GM18498 (cell line): Measurements from ENCODE around the gene SDR42E1.
"Not testable (repeated sequence)": the region's sequence is repeated elsewhere in the genome, so short reads cannot be mapped to it uniquely, and the experiment has no call there.

Experiments
- ATAC-seq: cut with Tn5 transposase; IDR thresholded peaks from one replicate; pipeline ENCODE4 v1.9.1; 2021; ENCODE audit warnings: mild to moderate bottlenecking, moderate library complexity; ENCODE audit not compliant: unreplicated experiment

Gene SDR42E1

DNA sequence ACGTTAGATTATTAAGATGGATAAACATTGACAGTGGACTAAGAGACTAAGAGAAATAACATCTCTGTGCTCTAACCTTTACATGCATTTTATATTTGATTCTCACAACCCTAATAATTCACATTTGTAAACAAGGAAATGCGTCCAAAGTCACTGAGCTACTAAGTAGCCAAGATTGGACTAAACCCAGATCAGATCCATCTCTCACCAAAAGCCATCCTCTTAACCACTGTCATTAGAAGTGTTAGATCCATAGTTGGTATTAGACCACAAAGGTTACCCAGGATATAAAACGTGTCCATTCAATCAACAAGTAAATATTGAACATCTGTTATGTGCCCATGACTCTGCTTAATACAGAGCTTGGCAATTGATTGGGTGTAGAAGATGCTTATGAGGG lies 29.0 kb upstream of the SDR42E1 start:
- no peak for ATAC-seq

GRCh38 chr16:82037666-82038065 lies 26.4 kb upstream of the SDR42E1 start:
- no peak for ATAC-seq

DNA sequence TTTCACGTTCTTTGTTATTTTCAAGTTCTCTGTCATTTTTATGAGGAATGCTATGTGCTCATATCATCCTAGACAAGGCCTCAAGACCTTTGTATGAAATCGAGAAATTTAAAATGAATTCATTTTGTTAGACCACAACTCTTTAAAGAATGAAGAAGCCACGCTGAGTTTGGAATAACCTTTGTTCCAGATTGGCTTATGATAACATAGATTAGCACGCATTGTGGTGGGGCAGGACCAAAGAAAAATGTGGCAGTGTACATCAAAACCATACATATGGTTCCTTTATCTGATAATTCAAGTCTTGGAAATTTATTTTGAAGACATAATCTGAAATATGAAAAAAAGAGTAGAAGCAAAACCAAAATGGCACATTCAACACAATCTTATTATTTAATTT lies 26.0 kb upstream of the SDR42E1 start:
- ATAC-seq = no peak

DNA sequence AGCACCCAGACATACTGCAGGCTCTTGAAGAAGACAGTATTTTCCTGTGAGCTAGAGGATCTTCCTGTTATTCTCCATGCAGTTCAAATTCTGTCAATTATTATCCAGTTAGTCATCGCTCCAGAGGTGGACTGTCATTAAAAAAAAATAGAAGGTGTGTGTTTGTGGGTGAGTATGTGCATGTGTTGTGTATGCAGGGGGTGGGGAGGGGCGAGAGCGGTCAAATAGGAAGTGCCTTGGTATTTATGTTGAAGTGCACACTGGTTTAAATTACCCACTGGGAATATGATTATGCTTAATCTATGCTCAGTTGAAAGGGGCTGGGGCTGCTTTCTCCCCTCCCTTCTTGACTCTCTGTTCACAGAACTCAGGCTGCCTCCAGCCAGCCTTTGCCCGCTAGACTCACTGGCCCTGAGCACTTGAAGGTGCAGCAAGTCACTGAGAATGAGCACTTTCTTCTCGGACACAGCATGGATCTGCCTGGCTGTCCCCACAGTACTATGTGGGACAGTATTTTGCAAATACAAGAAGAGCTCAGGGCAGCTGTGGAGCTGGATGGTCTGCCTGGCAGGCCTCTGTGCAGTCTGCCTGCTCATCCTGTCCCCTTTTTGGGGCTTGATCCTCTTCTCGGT lies 23.8 kb upstream of the SDR42E1 start, which contains the start of gene HSD17B2:
Gene HSD17B2, plus strand, starts transcription at position 273 of the 632 bp plus-strand sequence. Its CDS starts 172 bp downstream, at position 445.
- no peak for ATAC-seq

DNA sequence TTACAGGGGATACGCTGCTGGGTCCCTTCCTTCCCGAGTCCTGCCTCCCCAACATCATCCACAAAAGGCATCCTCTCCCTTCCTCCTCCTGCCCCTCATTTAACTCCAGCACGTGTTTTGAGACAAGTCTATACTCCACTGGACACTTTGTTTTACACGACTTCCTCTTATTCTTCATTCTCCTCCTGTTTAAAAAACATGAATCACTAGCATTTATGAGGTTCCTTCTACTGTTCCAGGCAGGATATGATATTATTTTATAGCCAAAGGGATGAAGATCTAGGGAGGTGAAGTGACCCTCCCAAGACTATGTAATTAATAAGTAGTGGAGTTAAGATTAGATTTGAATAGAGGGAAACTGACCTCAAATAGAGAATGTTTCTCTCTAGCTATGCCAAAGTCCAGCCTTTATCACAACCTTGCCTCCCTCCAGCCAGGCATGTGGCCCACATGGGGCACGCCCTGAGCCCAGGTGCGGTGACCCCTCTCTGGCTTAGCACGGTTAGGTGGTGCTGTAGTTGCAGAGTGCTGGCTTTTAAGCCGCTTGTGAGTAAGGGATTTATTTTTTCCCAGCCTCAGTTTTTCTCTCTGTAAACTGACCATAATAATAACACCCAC lies 22.5 kb upstream of the SDR42E1 start:
- no peak for ATAC-seq

DNA sequence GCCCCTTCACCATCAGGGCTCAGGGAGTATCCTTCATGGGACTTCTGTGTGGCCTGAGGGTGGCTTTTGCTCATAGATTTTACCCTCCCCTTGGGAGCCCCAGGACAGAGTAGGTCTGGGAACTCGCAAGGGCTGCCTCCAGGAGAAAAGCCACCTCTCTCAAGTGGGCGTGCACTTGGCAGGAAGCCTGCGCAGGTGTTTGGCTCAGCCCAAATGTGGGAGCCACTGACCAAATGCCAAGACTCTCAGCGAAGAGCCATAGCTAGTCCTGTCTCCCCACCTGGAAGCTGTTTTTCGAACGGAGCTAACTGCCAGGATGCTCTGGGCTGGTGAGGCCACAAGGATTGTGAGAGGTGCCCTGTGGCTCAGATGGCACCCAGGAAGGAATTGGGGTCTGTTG lies 21.7 kb upstream of the SDR42E1 start:
- no peak for ATAC-seq

DNA sequence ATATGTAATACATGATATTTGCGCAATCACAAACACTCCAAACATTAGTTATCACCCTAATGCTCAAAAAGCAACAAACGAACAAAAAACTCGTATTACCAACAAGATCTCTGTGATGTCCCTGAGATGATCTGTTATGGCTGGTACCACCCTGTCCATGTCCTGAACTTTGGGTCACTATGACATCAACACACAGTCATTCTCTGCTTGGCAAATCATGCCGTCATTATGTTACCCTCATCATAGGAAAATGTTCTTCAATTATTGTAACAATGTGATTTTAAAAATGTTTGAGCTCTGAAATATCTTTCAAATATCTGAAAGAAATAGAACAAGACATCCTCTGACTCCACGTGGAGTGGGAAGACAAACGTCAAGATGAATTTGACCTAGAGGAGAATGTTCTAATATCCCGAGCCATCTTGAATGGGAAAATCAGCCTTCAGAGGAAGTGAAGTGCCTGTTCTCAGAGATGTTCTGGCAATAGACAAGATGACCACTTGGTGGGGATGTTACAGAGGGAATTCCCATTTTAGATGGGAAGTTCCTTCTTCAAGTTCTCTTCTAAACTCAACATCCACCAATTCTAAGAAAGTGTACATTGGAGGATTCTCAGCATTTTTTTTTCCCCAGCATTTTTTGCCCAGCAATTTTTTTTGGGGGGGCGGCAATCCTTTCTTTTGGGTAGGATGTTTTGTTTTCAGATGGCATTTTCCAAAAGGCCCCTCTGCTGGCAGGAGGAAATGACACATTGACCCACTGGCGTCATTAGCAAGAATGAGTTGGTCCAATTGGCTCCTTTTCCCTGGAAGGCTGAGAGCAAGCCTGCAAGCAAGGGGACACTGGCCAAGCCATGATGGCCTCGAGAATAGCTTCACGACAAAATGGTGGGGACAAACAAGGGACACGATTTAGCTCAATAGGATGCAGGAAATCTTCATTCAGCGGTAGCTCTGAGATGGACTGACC lies 20.1 kb upstream of the SDR42E1 start:
- no peak for ATAC-seq

DNA sequence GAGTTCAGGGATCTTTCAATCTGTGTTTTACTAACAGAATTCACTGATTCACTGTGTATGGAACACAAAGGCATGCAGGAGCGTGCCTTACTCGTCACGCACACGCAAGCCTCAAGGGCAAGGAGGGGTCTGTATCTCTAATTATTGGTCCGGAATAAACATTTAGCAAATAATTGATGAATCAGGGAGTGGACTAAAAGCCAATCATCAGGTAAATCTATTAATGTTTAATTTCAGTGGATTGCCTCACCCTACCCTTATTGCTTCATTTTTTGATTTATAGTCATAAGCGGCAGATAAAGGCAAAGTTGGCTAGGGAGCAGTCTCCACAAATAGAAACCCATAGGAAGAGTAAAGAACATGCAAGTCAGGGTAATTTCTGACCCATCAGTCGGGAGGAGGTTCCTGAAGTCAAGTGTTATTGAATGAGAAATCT lies 16.4 kb upstream of the SDR42E1 start:
- ATAC-seq = no peak

DNA sequence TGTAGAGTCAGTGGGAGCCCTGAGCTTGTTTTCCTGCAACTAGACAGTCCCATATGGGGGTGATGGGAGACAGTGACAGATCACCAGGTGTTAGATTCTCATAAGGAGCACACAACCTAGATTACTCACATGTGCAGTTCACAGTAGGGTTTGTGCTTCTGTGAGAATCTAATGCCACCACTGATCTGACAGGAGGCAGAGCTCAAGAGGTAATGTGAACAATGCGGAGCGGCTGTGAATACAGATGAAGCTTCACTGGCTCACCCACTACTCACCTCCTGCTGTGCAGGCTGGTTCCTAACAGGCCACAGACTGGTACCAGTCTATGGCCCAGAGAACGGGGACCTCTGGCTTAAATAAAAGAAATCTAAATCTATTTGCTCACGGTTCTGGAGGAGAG lies 13.6 kb upstream of the SDR42E1 start:
- no peak for ATAC-seq

GRCh38 chr16:82024316-82024715 lies 13.0 kb upstream of the SDR42E1 start:
- no peak for ATAC-seq

DNA sequence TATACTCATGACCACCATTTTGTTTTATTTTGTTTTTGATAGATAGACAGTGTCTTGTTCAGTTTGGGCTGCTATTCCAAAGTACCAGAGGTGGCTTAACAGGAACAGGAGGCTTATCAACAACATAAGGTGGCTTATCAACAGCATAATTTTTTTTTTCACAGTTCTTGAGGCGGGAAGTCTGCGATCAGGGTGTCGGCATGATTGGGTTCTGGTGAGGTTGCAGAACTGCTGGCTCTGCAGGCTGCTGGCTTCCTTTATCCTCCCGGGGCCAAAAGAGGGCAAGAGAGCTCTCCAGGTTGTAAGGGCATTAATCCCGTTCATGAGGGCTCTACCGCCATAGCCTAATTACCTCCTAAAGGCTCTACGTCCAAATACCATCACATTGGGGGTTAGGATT lies 11.9 kb upstream of the SDR42E1 start:
- ATAC-seq = no peak

DNA sequence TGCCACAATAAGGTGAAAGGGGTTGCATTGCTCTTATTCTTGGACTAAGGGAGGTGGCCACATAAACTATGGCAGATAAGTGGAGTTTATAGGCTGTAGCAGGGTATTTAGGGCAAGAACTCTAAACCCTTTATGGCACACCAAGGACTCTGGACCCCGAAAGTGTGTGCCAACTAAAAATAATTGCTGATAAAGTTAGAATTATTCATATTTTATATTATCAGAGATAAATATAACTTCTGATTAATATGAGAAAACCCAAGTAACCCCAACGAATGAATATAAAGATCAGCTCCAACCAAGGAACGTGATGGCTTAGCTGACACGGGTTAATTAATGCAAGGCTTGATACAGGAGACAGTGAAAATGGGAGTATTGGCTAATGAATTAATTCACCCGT lies 8.8 kb upstream of the SDR42E1 start:
- no peak for ATAC-seq

DNA sequence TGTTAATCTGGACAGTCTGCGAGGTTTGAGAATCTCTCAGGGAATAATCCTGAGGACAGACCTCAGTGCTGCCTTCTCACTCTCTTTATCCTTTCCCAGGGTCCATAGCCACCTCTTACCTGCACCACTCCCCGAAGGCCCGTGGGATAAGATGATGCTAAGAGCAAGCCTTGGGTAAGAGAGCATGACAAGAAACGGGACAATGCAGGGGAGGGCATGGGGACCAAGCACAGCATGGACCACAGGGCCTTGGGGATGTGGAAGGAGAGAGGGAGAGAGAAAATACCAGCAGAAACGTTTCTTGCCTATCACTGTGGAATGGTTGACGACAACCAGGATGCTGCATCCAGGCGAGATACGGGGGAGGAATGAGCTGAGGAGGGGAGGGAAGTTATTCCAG lies 8.3 kb upstream of the SDR42E1 start:
- ATAC-seq = no peak

DNA sequence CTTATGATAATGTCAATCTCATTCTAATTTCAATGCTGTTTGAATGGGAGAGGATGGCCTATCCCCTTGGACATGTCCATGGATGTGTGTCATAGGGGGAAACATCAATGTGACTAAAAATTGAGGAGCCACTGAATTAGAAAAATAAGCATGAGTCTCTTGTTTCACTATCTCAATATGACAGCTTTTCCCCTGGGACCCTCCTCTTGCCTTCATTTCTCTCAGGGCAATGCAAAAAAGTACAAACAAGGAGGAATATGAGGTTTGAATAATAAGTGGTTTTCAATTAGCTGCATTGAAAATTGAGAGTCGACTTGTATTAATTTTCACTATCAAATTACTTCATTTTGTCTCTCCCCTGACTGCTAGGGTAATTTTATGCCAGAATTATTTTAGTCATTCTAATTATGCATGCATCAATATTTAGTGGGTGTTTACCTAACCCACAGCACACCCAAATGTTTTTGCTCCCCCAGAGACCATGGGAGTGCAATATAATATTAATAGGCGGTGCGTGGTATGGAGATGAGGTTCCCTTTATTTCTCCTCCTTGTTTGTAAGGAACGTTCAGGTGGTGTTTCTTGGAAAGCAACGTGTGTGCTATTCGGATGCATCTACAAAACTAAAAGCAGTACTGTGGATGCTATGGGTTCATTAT lies 6.8 kb upstream of the SDR42E1 start:
- no peak for ATAC-seq

DNA sequence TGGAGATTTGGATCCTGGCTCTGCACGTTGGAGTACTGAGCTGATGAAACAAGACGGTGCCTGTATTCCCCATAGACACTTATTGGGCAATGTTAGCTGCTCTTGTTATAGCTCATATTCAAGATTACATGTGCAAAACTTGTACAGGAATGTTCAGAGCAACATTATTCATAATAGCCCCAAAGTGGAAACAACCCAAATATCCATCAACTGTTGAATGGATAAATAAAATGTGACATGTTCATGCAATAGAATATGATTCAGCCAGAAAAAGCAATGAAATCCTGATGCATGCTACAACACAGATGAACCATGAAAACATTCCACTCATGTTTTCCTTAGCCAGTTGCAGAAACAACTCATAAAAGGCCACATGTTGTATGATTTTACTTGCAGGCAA lies 5.7 kb upstream of the SDR42E1 start:
- ATAC-seq = no peak

GRCh38 chr16:82016263-82016662 lies 5.0 kb upstream of the SDR42E1 start:
- ATAC-seq = no peak

GRCh38 chr16:82013139-82013538 lies 1.9 kb upstream of the SDR42E1 start:
- no peak for ATAC-seq

GRCh38 chr16:82010649-82011048 lies 621 bp downstream of the SDR42E1 start:
- no peak for ATAC-seq

DNA sequence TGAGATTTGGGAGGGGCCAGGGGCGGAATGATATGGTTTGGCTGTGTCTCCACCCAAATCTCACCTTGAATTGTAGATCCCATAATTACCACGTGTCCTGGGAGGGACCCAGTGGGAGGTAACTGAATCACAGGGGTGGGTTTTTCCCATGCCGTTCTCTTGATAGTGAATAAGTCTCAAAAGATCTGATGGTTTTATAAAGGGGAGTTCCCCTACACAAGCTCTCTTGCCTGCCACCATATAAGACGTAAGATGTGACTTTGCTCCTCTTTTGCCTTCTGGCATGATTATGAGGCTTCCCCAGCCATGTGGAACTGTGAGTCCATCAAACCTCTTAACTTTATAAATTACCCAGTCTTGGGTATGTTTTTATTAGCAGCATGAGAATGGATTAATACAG lies 1.5 kb downstream of the SDR42E1 start:
- not testable (repeated sequence) for ATAC-seq

DNA sequence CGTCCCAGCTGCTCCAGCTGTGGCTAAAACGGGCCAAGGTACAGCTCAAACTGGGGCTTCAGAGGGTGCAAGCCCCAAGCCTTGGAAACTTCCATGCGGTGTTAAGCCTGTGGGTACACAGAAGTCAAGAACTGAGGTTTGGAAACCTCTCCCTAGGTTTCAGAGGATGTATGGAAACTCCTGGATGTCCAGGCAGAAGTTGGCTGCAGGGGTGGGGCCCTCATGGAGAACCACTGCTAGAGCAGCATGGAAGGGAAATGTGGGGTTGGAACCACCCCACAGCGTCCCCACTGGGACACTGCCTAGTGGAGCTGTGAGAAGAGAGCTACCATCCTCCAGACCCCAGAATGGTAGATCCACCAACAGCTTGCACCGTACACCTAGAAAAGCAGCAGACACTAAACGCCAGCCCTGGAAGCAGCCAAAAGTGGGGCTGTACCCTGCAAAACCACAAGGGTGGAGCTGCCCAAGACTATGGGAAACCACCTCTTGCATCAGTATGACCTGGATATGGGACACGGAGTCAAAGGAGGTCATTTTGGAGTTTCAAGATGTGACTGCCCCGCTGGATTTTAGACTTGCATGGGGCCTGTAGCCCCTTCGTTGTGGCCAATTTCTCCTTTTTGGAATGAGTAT lies 2.2 kb downstream of the SDR42E1 start:
- ATAC-seq = no peak

- no peak for ATAC-seq
These were observed 4.1 kb downstream of the SDR42E1 start for GRCh38 chr16:82007189-82007588.
